ENCODE results near the gene CERK. TPM values are rescaled to one million over a fixed set of nuclear protein-coding genes. Genes with fewer than 3 reads are reported as not detected.

Gene CERK
- total and polyA plus RNA-seq, 9 of the 15 experiments (the other 6 are each of a cell fraction or from before 2014, with no cell fraction given), result 1.1 to 14.9 (median 8.7) TPM

DNA sequence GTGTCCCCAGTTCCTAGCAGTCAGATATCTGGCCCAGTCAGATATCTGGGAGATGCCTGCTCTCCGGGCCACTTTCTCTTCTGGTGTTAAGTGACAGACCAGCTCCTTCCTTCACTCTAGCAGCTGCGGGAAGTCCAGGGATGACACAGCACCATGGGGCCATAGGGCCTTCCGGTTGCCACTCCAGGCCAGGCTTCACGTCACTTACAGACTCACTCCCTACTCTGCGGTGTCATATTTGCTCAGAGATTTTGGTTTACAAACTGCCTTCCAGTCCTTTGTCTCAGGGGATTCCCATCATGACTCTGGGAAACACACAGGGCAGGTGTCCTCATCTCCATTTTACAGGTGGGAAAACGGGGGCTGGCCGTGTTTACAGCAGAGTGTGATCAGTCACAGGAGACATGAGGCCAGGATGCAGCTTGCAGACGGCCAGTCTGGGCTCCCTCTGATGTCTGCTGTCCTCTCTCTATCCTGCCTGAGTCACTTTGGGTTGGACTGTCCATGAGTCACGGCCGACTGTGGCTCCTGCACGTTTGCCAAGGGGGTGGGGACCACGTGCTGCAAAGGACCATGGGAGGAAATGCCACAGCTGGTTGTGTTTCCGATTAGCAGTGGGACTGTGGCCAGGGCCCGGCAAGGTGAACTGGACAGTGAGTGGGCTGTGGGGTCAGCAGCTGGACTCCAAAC lies 16.2 kb upstream of the CERK start (continued):
- TF ChIP-seq MGA (IDR thresholded peaks at IDR 0.05) (peak; percentile 76), ZNF584 (CRISPR knock-in tag; IDR thresholded peaks at IDR 0.05; ENCODE audit: low read depth) (peak; percentile 60; the same call in 1 of the 2 replicates), ZBED1 (IDR thresholded peaks at IDR 0.05) (no peak), CBFA2T3 (IDR thresholded peaks at IDR 0.05) (peak; percentile 74), SIN3B (IDR thresholded peaks at IDR 0.05; ENCODE audit: low read depth) (no peak), LARP7 (IDR thresholded peaks at IDR 0.05) (no peak), ZNF121 (CRISPR knock-in tag; conservative IDR thresholded peaks at IDR 0.05) (no peak), ZNF778 (CRISPR knock-in tag; IDR thresholded peaks at IDR 0.05) (no peak), EP300 (IDR thresholded peaks at IDR 0.05; ENCODE audit: low read length) (peak; percentile 55; the same call in 1 of the 2 replicates), RFX5 (IDR thresholded peaks at IDR 0.05; ENCODE audit: low read depth, low read length) (no peak), CREB1 (IDR thresholded peaks at IDR 0.05) (no peak; the same call in 1 of the 2 replicates), CREB1 (CRISPR knock-in tag; IDR thresholded peaks at IDR 0.05) (peak; percentile 73; the same call in 1 of the 2 replicates)
- TF ChIP-seq, protein P1, sequence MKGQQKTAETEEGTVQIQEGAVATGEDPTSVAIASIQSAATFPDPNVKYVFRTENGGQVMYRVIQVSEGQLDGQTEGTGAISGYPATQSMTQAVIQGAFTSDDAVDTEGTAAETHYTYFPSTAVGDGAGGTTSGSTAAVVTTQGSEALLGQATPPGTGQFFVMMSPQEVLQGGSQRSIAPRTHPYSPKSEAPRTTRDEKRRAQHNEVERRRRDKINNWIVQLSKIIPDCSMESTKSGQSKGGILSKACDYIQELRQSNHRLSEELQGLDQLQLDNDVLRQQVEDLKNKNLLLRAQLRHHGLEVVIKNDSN (CRISPR knock-in tag; IDR thresholded peaks at IDR 0.05), result peak; percentile 94
